Measurements from ENCODE around the gene CDK18.

DNA sequence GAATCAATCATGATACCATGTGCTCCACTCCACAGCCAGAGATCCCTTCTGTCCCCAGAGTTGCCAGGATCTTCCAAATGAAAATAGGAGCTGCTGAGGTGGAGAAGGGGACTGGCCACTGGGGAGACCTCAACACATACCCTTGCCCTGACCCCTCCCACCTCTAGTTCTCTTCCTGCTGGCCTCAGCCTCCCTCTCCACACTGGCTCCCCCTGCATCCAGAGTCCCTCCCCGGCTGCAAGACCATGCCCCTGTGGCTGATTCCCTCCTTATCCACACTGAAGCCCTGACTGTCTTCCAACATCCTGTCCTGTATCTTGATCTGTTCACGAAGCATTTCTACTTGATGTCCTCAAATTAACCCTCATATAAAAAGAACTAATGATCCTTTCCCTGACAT, 21.1 kb upstream of the CDK18 start:
- TF ChIP-seq, protein P1, sequence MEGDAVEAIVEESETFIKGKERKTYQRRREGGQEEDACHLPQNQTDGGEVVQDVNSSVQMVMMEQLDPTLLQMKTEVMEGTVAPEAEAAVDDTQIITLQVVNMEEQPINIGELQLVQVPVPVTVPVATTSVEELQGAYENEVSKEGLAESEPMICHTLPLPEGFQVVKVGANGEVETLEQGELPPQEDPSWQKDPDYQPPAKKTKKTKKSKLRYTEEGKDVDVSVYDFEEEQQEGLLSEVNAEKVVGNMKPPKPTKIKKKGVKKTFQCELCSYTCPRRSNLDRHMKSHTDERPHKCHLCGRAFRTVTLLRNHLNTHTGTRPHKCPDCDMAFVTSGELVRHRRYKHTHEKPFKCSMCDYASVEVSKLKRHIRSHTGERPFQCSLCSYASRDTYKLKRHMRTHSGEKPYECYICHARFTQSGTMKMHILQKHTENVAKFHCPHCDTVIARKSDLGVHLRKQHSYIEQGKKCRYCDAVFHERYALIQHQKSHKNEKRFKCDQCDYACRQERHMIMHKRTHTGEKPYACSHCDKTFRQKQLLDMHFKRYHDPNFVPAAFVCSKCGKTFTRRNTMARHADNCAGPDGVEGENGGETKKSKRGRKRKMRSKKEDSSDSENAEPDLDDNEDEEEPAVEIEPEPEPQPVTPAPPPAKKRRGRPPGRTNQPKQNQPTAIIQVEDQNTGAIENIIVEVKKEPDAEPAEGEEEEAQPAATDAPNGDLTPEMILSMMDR (IDR thresholded peaks at IDR 0.05): no peak
- TF ChIP-seq POLR2A (IDR thresholded peaks at IDR 0.05): no peak

Data from adrenal gland (tissue), 5 donors.